DMS 273 (cell line): Measurements from ENCODE around the gene HAPSTR1.
"Not testable (repeated sequence)": the region's sequence is repeated elsewhere in the genome, so short reads cannot be mapped to it uniquely, and the experiment has no call there.

Experiments
- DNase-seq: peaks from one replicate; lab custom pipeline; 2025; ENCODE audit not compliant: unreplicated experiment; lab: John Stamatoyannopoulos, UW

HAPSTR1 gene

DNA sequence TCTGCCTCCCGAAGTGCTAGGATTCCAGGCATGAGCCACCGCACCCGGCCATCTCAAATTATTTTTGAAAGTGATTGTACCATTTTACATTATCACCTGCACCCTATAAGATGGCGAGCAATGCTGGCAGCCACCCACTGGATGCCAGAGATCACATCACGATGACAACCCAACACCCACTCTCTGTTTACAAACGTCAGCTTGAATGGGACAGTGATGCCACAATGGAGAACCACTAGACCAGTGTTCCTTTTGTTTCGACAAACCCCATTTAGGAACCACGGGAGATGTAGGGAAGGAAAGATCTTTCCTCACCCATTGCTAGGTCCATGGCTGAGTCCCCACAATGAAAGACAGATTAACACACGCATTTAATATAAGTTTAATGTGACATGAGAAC lies 20.1 kb upstream of the HAPSTR1 start:
- no peak for DNase-seq

DNA sequence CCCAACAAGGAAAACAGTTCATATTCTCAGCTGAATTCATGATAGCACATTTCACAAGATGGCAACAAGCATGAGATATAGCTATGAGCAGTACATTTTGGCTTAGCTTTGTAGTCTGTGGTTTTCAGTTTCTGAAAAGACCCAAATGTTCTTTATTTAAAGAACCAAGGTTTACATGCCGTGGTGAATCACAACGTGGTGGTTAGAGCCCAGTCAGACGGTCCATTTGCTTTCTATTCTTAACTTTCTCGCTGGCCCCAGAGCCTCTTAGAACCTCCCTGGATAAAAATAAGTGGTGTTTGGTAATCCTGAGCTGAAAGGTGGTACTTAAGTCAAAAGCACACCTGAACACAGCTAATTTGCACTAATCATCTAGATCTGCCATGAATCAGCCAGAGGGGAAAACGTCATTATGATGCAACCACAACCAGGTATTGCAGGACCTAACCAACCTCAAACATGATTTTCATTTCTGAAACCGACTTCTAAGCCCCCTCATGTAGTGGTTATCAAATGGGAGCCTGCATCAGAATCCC lies 18.6 kb upstream of the HAPSTR1 start:
- DNase-seq = no peak

DNA sequence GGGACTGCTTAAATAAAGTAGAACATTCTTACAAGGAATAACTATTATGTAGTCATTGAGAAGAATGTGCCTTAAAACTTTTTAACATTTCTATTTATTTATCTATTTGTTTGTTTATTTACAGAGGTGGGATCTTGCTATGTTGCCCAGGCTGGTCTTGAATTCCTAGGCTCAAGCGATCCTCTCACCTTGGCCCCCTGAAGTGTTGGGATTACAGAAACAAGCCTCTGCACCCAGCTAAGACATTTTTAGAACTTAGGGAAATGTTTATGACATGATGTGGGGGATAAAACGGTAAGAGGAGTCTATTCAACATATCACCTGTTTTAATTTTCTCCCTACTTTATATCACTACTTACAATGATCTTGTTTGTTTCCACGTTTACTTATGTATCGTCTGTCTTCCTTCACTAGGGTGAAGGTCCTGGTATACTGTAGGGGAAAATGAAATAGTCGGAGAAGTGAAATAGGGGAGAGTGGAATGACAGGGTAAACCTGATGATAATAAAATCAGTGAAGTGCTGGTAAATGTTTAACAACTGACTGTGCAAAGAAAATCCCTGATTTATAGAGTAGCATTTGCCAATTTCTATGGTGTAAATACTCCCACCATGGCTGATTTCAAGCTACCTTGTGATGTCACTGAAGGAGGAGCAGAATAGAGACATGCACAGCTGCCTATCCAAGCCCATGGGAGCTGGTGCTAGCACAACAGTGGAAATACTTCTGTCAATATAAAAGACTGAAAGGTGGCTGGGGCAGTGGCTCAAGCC lies 16.0 kb upstream of the HAPSTR1 start:
- no peak for DNase-seq

DNA sequence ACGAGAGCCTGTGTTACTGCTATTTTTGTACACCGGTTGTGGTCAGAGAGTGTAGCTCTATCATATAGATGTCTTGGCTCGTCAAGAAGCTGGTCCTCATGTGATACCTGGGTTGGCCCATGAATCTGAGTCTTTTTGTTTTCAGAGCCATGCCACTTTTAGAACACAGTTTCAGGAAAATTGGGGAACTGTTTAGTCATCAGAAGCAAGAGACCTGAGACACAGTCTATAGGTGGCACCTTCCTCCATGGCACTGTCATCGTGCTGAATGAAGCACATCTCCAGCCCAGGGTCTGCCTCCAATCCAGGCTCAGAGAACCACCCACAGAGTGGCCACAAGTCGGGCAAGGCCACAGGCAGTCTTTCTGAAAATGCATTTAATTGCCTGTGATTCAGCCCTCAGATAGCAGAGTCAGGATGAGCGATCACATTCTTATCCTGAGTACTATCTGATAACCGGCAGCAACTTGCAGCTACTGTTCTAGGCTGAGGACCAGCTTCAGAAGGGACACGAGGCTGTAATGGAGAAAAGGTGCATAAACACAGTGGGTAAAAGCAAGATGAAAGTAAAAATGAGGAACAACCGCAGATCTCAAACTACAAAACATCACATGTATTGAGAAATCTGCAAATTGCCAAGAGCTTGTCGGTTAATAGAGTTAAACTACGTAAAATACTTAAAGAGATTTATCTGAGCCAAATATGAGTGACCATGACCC lies 14.2 kb upstream of the HAPSTR1 start:
- no peak for DNase-seq

- peak; percentile 78 for DNase-seq
Observed at GRCh38 chr16:9078467-9079429, 12.7 kb upstream of the HAPSTR1 start.

DNA sequence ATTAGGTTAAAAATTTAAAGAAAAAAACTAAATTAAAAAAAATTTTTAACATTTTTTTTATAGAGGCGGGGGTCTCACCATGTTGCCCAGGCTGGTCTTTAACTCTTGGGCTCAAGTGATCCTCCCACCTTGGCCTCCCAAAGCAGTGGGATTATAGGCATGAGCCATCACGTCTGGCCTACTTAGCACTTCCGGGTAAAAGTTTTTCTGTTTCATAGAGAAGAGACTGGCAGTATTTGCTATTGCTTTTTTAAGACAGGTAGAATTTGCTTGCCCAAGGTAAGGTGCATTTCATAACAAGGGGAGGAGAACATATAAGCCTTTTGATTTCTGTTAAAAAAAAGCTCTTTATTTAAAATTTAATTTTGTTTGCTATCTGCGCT lies 12.0 kb upstream of the HAPSTR1 start:
- no peak for DNase-seq

DNA sequence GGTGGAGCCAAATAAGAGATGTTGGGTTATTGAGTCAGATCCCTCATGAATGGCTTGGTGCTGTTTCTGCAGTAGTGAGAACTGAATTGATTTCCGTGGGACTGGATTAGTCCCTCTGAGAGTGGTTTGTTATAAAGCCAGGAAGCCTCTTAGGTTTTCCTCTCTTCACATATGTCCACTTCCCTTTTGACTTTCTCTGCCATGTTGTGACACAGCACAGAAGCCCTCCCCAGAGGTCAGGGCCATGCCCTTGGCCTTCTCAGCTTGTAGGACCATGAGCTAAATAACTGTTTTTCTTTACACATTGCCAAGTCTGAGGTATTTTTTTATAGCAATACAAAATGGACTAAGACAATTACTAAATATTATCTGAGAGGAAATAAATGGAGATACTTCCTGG lies 10.3 kb upstream of the HAPSTR1 start:
- no peak for DNase-seq

GRCh38 chr16:9081843-9082242 lies 9.6 kb upstream of the HAPSTR1 start:
- DNase-seq = peak; percentile 23

DNA sequence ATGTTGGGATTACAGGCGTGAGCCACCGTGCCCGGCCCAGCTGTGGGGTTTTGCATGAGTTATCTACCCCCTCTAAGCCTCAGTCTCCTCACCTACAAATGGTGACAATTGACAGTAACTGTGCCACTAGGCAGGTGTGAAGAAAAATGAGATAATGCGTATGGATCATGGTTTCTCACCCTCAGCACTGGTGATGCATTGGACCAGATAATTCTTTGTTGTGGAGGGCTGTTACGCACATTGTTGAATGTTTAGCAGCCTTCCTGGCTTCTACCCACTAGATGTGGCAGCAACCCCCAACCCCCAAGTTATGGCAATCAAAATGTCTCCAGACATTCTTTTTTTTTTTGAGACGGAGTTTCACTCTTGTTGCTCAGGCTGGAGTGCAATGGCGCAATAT lies 9.0 kb upstream of the HAPSTR1 start:
- DNase-seq = no peak

DNA sequence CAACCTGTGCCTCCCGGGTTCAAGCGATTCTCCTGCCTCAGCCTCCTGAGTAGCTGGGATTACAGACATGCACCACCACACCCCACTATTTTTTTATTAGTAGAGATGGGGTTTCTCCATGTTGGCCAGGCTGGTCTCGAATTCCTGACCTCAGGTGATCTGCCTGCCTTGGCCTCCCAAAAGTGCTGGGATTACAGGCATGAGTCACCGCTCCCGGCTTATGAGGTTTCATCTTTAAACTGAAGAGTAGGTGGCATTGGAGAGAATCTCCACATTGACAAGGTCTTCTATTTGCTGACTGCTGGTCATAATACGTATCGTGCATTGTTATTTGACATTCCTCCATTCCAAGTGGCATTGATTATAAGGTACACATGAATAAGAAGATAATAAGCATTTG lies 3.7 kb upstream of the HAPSTR1 start:
- not testable (repeated sequence) for DNase-seq

DNA sequence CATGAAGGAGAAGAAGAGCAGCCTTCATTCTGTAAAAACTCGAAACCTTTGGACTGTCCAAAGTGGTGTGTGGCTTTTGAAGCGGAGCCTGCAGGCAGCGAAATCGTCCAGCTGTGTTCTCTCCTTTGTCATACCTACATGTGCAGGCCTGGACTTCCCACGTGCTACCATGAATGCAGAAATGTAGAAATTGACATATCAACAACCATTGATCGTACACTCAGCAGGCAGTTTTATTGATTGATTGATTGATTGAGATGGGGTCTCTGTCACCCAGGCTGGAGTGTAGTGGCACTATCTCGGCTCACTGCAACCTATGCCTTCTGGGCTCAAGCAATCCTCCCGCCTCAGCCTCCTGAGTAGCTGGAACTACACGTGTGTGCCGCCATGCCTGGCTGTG lies 2.6 kb upstream of the HAPSTR1 start:
- no peak for DNase-seq

GRCh38 chr16:9089660-9090059 lies 1.8 kb upstream of the HAPSTR1 start:
- DNase-seq = no peak

DNA sequence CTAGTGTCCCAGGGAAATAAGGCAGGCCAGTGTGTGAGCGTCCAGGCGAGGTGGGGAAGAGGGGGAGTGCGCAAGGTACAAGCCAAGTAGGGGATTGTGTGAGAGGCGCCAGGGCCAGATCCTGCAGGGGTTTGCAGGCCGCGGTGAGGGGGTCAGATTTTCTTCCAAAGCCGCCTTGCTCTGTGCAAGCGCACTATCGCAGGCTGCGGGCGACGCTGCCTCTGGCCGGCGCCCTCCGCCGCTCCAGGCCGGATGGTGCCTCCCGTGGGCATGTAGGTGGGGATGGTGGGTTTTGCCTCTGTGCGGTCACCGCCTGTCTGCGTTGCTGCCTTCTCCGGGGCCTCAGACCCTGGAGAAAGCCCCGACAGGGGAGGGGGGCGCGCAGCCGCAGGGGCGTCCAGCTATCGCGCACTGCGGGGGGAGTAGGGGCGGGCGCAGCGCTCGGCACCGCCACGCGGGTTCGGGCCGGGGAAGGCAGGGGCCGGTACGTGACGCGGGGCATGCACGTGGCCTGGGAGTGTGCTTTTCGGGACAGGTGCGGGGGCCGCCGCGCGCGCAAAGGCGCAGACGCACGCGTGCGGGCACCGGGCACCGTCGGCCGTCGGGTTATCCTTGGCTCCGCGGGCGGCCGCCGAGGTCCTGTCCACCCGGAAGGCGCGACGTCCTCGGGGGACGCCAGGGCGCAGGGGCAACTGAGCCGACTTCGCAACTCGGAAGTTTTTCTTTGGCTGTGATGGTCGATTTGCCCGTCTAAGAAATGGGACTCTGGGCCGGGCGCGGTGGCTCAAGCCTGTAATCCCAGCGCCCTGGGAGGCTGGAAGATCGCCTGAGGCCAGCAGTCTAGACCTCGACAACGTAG lies 1.1 kb upstream of the HAPSTR1 start:
- DNase-seq = peak; percentile 57

DNA sequence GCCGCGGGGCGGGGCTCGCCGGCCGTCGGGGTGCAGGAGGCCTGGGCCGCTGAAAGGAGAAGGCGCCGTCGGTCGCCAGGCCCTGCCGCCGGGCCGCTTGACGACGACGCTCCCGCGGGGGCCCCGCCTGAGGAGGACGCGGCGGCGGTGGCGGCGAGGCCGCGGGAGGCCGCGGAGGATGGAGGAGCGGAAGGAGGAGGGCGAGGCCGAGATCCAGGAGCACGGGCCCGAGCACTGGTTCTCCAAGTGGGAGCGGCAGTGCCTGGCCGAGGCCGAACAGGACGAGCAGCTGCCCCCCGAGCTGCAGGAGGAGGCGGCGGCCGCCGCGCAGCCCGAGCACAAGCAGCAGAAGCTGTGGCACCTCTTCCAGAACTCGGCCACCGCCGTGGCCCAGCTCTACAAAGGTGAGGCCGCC lies 430 bp downstream of the HAPSTR1 start:
- peak; percentile 73 for DNase-seq

DNA sequence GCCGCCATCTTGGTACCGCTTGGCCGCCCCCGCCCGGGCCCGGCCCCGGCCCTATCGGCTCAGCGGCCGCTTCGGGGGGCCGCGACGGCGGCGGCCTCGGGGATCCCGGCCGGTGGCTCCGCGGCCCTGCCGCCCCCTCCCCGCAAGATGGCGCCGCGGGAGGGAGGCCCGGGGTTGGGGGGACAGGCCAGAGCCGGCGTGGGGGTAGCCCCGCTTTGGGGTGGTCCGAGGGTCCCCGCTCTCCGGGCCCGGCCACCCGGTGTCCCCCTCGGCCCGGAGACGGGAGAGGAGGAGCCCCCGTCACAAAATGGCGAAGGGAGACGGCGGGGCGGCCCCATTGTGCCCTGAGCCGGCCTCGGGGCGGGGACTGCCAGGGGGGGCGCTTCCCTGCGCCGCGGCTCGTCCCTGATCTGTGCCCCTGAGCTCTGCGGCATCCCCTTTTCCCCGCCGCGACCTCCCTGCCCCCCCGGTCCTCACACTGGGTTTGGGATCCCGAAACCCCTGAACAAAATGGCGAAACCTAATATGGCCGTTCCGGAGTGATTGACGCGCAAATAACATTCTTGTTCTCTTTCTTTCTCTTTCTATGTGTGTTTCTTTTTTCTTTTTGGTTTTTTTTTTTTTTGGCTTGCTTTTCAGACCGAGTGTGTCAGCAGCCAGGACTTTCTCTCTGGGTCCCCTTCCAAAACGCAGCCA lies 986 bp downstream of the HAPSTR1 start:
- peak; percentile 72 for DNase-seq

DNA sequence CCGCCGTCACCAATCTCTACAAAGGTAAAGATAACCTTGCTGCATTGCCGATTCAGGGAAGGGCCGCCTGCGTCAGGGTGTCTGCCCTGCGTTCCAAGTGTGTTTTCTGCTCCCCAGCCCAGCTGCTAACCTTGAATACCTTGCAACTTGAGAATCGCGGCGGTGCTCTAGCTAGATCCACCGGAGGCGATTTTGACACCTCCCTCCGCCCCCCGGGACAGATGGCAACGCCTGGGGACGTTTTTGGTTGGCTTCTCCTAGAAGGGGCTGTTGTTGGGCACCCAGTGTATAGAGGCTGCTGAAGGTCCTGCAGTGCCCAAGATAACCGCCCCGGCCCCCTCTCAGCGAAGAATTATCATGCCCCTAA lies 1.5 kb downstream of the HAPSTR1 start:
- peak; percentile 86 for DNase-seq

GRCh38 chr16:9094011-9094846 lies 2.8 kb downstream of the HAPSTR1 start:
- no peak for DNase-seq

GRCh38 chr16:9095171-9095570 lies 3.7 kb downstream of the HAPSTR1 start:
- DNase-seq = no peak
